ENCODE data around the gene HEXIM2.

HEXIM2 gene

GRCh38 chr17:45145035-45145389 is 16.7 kb upstream of the HEXIM2 start:
- no peak for DNase-seq

GRCh38 chr17:45146166-45146565 is 15.5 kb upstream of the HEXIM2 start:
- DNase-seq, result no peak

GRCh38 chr17:45146592-45146889 is 15.1 kb upstream of the HEXIM2 start:
- no peak for DNase-seq

- DNase-seq, result no peak
Observed at GRCh38 chr17:45146890-45147580, 14.6 kb upstream of the HEXIM2 start.

GRCh38 chr17:45147581-45148182 is 14.0 kb upstream of the HEXIM2 start:
- DNase-seq, result peak; percentile 90

- peak; percentile 96 for DNase-seq
Observed at GRCh38 chr17:45148183-45149036, 13.3 kb upstream of the HEXIM2 start, which contains the start of gene HEXIM1. Gene HEXIM1, plus strand, starts transcription at chr17:45148475. Its CDS starts 716 bp downstream, at chr17:45149191.

GRCh38 chr17:45149037-45149668 is 12.5 kb upstream of the HEXIM2 start:
- peak; percentile 17 for DNase-seq

- no peak for DNase-seq
Observed at GRCh38 chr17:45149669-45150664, 11.7 kb upstream of the HEXIM2 start.

GRCh38 chr17:45150911-45151809 is 10.5 kb upstream of the HEXIM2 start:
- DNase-seq, result no peak

- no peak for DNase-seq
Observed at GRCh38 chr17:45155029-45155428, 6.6 kb upstream of the HEXIM2 start.

GRCh38 chr17:45155483-45155882 is 6.2 kb upstream of the HEXIM2 start:
- no peak for DNase-seq

- DNase-seq, result no peak
Observed at GRCh38 chr17:45156242-45156641, 5.4 kb upstream of the HEXIM2 start.

- DNase-seq, result no peak
Observed at GRCh38 chr17:45160447-45161287, 1.0 kb upstream of the HEXIM2 start.

GRCh38 chr17:45162025-45162687 is 481 bp downstream of the HEXIM2 start:
- DNase-seq, result no peak

GRCh38 chr17:45164734-45165269 is 3.1 kb downstream of the HEXIM2 start:
- no peak for DNase-seq

GRCh38 chr17:45168991-45169752 is 7.5 kb downstream of the HEXIM2 start:
- no peak for DNase-seq

GRCh38 chr17:45170280-45170930 is 8.7 kb downstream of the HEXIM2 start:
- DNase-seq, result no peak

- DNase-seq, result no peak
Observed at GRCh38 chr17:45170931-45171337, 9.3 kb downstream of the HEXIM2 start.
